H9 (cell line): ENCODE results near the gene TMPRSS6. TPM values are rescaled to one million over a fixed set of nuclear protein-coding genes. Genes with fewer than 3 reads are reported as not detected.

Source experiments
- DNase-seq: peaks from one replicate; pipeline ENCODE4 v3.0.0-alpha.2; 2017
- H2AFZ ChIP-seq: one replicate; pipeline ENCODE4 v1.6.1; 2013; ENCODE audit warnings: mild to moderate bottlenecking, low read length, control low read depth, moderate library complexity
- H2AK5ac ChIP-seq: 2 replicates; pipeline ENCODE4 v1.6.1; 2013; ENCODE audit warnings: low read length, control low read depth, mixed read lengths; ENCODE audit not compliant: insufficient read length
- H2BK120ac ChIP-seq: one replicate; pipeline ENCODE4 v1.6.1; 2013; ENCODE audit warnings: low read depth, mild to moderate bottlenecking, low read length, control low read depth, inconsistent platforms; ENCODE audit not compliant: poor library complexity, severe bottlenecking
- H2BK12ac ChIP-seq: 2 replicates; pipeline ENCODE4 v1.6.1; 2013; ENCODE audit warnings: low read length, control low read depth, mixed read lengths, low read depth; ENCODE audit not compliant: insufficient read length
- H2BK15ac ChIP-seq: 2 replicates; pipeline ENCODE4 v1.6.1; 2013; ENCODE audit warnings: low read depth, low read length, control low read depth
- H2BK20ac ChIP-seq: one replicate; pipeline ENCODE4 v1.6.1; 2013; ENCODE audit warnings: low read depth, mild to moderate bottlenecking, low read length, control low read depth, inconsistent platforms; ENCODE audit not compliant: poor library complexity, severe bottlenecking
- H2BK5ac ChIP-seq: 2 replicates; pipeline ENCODE4 v1.6.1; 2013; ENCODE audit warnings: low read length, control low read depth, mixed read lengths; ENCODE audit not compliant: insufficient read length
- H3K14ac ChIP-seq: 2 replicates; pipeline ENCODE4 v1.6.1; 2013; ENCODE audit warnings: low read length, control low read depth; ENCODE audit not compliant: insufficient read depth
- H3K18ac ChIP-seq: 2 replicates; pipeline ENCODE4 v1.6.1; 2013; ENCODE audit warnings: low read depth, mild to moderate bottlenecking, mixed read lengths, low read length, control low read depth; ENCODE audit not compliant: insufficient read length
- H3K23ac ChIP-seq: 2 replicates; pipeline ENCODE4 v1.6.1; 2013; ENCODE audit warnings: low read length, control low read depth, mixed read lengths, low read depth; ENCODE audit not compliant: insufficient read length
- H3K23me2 ChIP-seq: 2 replicates; pipeline ENCODE4 v1.6.1; 2013; ENCODE audit warnings: low read depth, mild to moderate bottlenecking, mixed read lengths, low read length, control low read depth; ENCODE audit not compliant: insufficient read length, poor library complexity, severe bottlenecking
- H3K27ac ChIP-seq: 2 replicates; pipeline ENCODE4 v1.5.1; 2013; ENCODE audit warnings: low read length, control low read depth, mixed read lengths, low read depth; ENCODE audit not compliant: insufficient read length
- H3K27me3 ChIP-seq: 2 replicates; pipeline ENCODE4 v1.6.1; 2013; ENCODE audit warnings: low read length, control low read depth, inconsistent platforms; ENCODE audit not compliant: insufficient read depth
- H3K4ac ChIP-seq: 2 replicates; pipeline ENCODE4 v1.6.1; 2013; ENCODE audit warnings: low read depth, mild to moderate bottlenecking, control low read depth, inconsistent platforms, low read length, moderate library complexity
- H3K4me1 ChIP-seq: 2 replicates; pipeline ENCODE4 v1.6.1; 2013; ENCODE audit warnings: low read length, control low read depth, inconsistent platforms; ENCODE audit not compliant: insufficient read depth
- H3K4me2 ChIP-seq: 2 replicates; pipeline ENCODE4 v1.6.1; 2013; ENCODE audit warnings: low read length, control low read depth, mixed read lengths; ENCODE audit not compliant: insufficient read length, insufficient read depth
- H3K56ac ChIP-seq: 2 replicates; pipeline ENCODE4 v1.6.1; 2013; ENCODE audit warnings: low read depth, mild to moderate bottlenecking, mixed read lengths, low read length, control low read depth; ENCODE audit not compliant: insufficient read length
- H3K79me1 ChIP-seq: 2 replicates; pipeline ENCODE4 v1.6.1; 2013; ENCODE audit warnings: low read depth, mild to moderate bottlenecking, moderate library complexity, low read length, control low read depth, inconsistent platforms; ENCODE audit not compliant: insufficient read depth, poor library complexity, severe bottlenecking
- H3K79me2 ChIP-seq: 2 replicates; pipeline ENCODE4 v1.6.1; 2013; ENCODE audit warnings: low read length, control low read depth, inconsistent platforms; ENCODE audit not compliant: insufficient read depth
- H3K9ac ChIP-seq: 2 replicates; pipeline ENCODE4 v1.6.1; 2013; ENCODE audit warnings: low read length, control low read depth, mixed read lengths; ENCODE audit not compliant: insufficient read length; ENCODE audit errors: extremely low read depth
- H3K9me3 ChIP-seq: one replicate; pipeline ENCODE4 v1.6.1; 2013; ENCODE audit warnings: low read depth, low read length, inconsistent platforms; ENCODE audit not compliant: control insufficient read depth
- H3T11ph ChIP-seq: one replicate; pipeline ENCODE4 v1.6.1; 2013; ENCODE audit warnings: mild to moderate bottlenecking, low read length, control low read depth, inconsistent platforms
- H4K20me1 ChIP-seq: one replicate; pipeline ENCODE4 v1.6.1; 2013; ENCODE audit not compliant: control insufficient read depth, insufficient read length, insufficient read depth
- H4K5ac ChIP-seq: 2 replicates; pipeline ENCODE4 v1.6.1; 2013; ENCODE audit warnings: low read depth, mild to moderate bottlenecking, mixed read lengths, low read length, control low read depth; ENCODE audit not compliant: insufficient read length
- H4K8ac ChIP-seq: replicated peaks from 2 replicates; pipeline ENCODE4 v1.6.1; 2013; ENCODE audit warnings: low read length, control low read depth, mixed read lengths, low read depth; ENCODE audit not compliant: insufficient read length
- H4K91ac ChIP-seq: 2 replicates; pipeline ENCODE4 v1.6.1; 2013; ENCODE audit warnings: low read depth, mild to moderate bottlenecking, moderate library complexity, mixed read lengths, low read length, control low read depth; ENCODE audit not compliant: insufficient read length
- H3K27ac Mint-ChIP-seq, 3 experiments: 2 replicates in 2 of 3; 3 replicates in 1 of 3; pipeline ENCODE4 v1.8.0; 2020 to 2021; ENCODE audit warnings: mixed read lengths in 3 of 3, mild to moderate bottlenecking in 1 of 3, moderate library complexity in 1 of 3
- H3K27me3 Mint-ChIP-seq: 2 replicates; pipeline ENCODE4 v1.8.0; 2021; ENCODE audit warnings: low read depth, mild to moderate bottlenecking, moderate library complexity, mixed read lengths
- H3K36me3 Mint-ChIP-seq, 3 experiments: 2 replicates in 2 of 3; 3 replicates in 1 of 3; pipeline ENCODE4 v1.8.0; 2020 to 2021; ENCODE audit warnings: low read depth in 3 of 3, mixed read lengths in 3 of 3; ENCODE audit not compliant: insufficient read depth in 1 of 3
- H3K4me1 Mint-ChIP-seq, 2 experiments: 2 replicates each; pipeline ENCODE4 v1.8.0; 2020; ENCODE audit warnings: mixed read lengths in 2 of 2
- H3K4me3 Mint-ChIP-seq, 2 experiments: 2 replicates in 1 of 2; 3 replicates in 1 of 2; pipeline ENCODE4 v1.8.0; 2020 to 2021; ENCODE audit warnings: mild to moderate bottlenecking in 2 of 2, mixed read lengths in 2 of 2, moderate library complexity in 1 of 2
- H3K9me3 Mint-ChIP-seq, 2 experiments: 2 replicates in 1 of 2; 3 replicates in 1 of 2; pipeline ENCODE4 v1.8.0; 2020; ENCODE audit warnings: mild to moderate bottlenecking in 2 of 2, mixed read lengths in 2 of 2, moderate library complexity in 1 of 2
- WGBS: extraction: QIAGEN DNeasy Blood & Tissue Kit; methylation state at CpG from one replicate; pipeline ENCODE4 v1.1.7; 2013; ENCODE audit warnings: missing lambda C conversion rate, low lambda C conversion rate, mixed read lengths; ENCODE audit not compliant: insufficient read length; ENCODE audit errors: extremely low coverage; 5-methylcytosine and 5-hydroxymethylcytosine counted together
- total RNA-seq: library from RNA; stranded (reverse); gene quantifications from 2 replicates; pipeline ENCODE4 v1.2.1, GENCODE V29; 2021
- TF ChIP-seq, protein P1 (sequence below): fragments of 200-600 bp; sonication (generic); conservative IDR thresholded peaks from 3 replicates; pipeline ENCODE4 v1.8.0; 2021; ENCODE audit warnings: antibody characterized with exemption, mild to moderate bottlenecking

Gene TMPRSS6
- total RNA-seq, 1 experiment from 2014 or later = not detected

DNA sequence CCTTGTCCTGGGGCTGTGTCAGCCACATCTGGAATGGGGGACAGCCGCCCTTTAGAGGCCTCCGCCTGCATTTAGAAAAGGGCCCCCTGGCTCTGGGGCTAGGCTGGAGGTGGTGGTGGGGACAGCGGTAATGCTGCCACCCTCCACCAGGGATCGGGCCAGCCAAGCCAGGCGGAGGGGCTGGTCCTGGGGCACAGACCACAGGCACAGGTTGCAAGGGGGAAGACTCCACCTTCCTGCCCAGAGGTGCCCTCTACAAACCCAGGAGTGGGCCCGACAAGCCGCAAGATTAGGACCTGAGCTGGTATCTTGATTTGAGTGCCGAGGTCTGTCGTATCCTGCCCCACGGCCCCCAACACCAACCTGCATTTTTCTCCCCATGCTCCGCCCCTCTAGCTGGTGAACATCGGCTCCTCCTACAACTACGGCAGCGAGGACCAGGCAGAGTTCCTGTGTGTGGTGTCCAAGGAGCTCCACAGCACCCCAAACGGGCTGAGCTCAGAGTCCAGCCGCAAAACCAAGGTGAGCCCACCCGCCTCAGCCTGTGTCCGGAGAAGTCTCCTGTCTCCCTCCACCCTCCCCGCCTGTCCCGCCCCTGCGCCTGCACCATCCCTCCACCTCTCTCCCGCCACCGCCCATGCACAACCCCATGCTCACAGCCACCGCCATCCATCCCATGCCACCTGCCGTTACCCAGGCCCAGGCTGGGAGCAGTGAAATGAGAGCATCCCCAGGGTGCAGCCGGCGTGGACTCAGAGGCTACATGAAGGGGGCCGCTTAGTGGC is 50.4 kb downstream of the TMPRSS6 start:
- H3K4ac ChIP-seq = no peak overlapping the region
- TF ChIP-seq, protein P1, sequence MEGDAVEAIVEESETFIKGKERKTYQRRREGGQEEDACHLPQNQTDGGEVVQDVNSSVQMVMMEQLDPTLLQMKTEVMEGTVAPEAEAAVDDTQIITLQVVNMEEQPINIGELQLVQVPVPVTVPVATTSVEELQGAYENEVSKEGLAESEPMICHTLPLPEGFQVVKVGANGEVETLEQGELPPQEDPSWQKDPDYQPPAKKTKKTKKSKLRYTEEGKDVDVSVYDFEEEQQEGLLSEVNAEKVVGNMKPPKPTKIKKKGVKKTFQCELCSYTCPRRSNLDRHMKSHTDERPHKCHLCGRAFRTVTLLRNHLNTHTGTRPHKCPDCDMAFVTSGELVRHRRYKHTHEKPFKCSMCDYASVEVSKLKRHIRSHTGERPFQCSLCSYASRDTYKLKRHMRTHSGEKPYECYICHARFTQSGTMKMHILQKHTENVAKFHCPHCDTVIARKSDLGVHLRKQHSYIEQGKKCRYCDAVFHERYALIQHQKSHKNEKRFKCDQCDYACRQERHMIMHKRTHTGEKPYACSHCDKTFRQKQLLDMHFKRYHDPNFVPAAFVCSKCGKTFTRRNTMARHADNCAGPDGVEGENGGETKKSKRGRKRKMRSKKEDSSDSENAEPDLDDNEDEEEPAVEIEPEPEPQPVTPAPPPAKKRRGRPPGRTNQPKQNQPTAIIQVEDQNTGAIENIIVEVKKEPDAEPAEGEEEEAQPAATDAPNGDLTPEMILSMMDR = peak; percentile 36; the same call in 1 of the 3 replicates
- H3K4me3 Mint-ChIP-seq = no peak overlapping the region
- H3K79me1 ChIP-seq = no peaks in the 10 kb centered on the region
- no peak overlapping the region for H2BK120ac ChIP-seq
- H3K9ac ChIP-seq = no peak overlapping the region
- no peak overlapping the region for H3K4me2 ChIP-seq
- H4K91ac ChIP-seq = no peak overlapping the region
- no peak overlapping the region for H3K18ac ChIP-seq
- no peak overlapping the region for H3K56ac ChIP-seq
- peaks cover 7% of the 10 kb centered on the region for H3K27me3 Mint-ChIP-seq
- no peak overlapping the region for H3K27ac ChIP-seq
- H2AK5ac ChIP-seq = no peak overlapping the region
- H4K5ac ChIP-seq = no peak overlapping the region
- H3K23ac ChIP-seq = no peak overlapping the region
- H3K79me2 ChIP-seq = no peaks in the 10 kb centered on the region
- no peak overlapping the region for H2BK12ac ChIP-seq
- H3K23me2 ChIP-seq = no peaks in the 10 kb centered on the region
- no peak overlapping the region for H3K27ac Mint-ChIP-seq
- no peaks in the 10 kb centered on the region; the same call in 1 of the 2 replicates for H3K4me1 ChIP-seq
- no peak overlapping the region for H2BK20ac ChIP-seq
- no peaks in the 10 kb centered on the region for H4K20me1 ChIP-seq
- H3K14ac ChIP-seq = no peak overlapping the region
- H2BK15ac ChIP-seq = no peak overlapping the region
- no peaks in the 10 kb centered on the region for H3K9me3 ChIP-seq
- H4K8ac ChIP-seq = no peak overlapping the region
- no peak overlapping the region for H3T11ph ChIP-seq
- no peak overlapping the region for H2BK5ac ChIP-seq
- H3K4me1 Mint-ChIP-seq = peaks cover 9 to 25% of the 10 kb centered on the region in 2 experiments
- H2AFZ ChIP-seq = no peak overlapping the region
- no peak for DNase-seq
- H3K36me3 Mint-ChIP-seq = peaks cover 7 to 29% (median 23%) of the 10 kb centered on the region in 3 experiments; a peak in 6 of 7 replicates
- WGBS = no CpG with 5 or more reads among the region's 28 CpGs
- H3K27me3 ChIP-seq = no peaks in the 10 kb centered on the region
- H3K9me3 Mint-ChIP-seq = no peaks in the 10 kb centered on the region
